ENCODE data around the gene ENOPH1. TPM values are rescaled to one million over a fixed set of nuclear protein-coding genes. Genes with fewer than 3 reads are reported as not detected.
"Not testable (repeated sequence)": the region's sequence is repeated elsewhere in the genome, so short reads cannot be mapped to it uniquely, and the experiment has no call there.

The ENOPH1 gene
- total RNA-seq, 3 donors from 2014 or later (not counting 1 experiment from before 2014, with no cell fraction given): 21.0 to 26.1 (median 25.0) TPM

DNA sequence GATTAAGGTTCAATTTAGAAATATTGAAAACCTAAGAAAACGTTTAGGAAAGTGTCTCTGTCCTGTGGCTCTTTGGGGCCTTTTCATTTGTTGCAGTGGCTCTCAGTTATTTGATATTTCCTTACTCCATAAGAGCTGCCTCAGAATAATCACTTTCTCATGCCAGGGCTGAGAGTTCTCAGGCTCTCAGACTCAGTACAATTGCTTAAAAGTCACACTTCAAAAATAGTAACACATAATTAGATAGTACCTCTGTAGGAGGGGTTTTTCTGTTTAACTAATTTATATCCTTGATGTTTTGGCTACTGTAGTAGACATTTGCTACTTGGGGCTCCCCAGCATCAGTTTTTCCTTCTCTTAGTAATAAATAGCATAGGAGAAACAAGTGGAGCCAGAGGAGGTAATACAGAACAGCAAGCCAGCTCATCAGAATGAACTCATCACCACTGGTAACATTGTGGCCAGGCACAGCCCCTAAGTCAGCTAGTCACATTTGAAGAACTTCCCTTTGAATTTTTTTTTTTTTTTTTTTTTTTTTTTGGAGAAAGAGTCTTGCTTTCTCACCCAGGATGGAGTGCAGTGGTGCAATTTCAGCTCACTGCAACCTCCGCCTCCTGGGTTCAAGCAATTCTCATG is 48.6 kb upstream of the ENOPH1 start:
- ATAC-seq: no peak
- Histone ChIP-seq H3K9me3 (ENCODE audit: control insufficient read depth, insufficient read depth, low read length) (no peaks in the 10 kb centered on the region), H3K36me3 (ENCODE audit: control insufficient read depth, insufficient read depth, low read length) (no peaks in the 10 kb centered on the region), H3K4me3 (ENCODE audit: low read length) (no peak overlapping the region), H3K27ac (ENCODE audit: low read length) (no peak overlapping the region), H3K4me1 (ENCODE audit: control insufficient read depth, insufficient read depth, low read length) (no peaks in the 10 kb centered on the region), H3K27me3 (ENCODE audit: control insufficient read depth, insufficient read depth, low read length) (no peaks in the 10 kb centered on the region)
- Mint-ChIP-seq H3K27me3 (ENCODE audit: low read depth in 2 of 2) (peaks cover 0 to 6% of the 10 kb centered on the region in 2 donors), H3K4me1 (peaks cover 5 to 8% of the 10 kb centered on the region in 2 donors), H3K27ac (no peak overlapping the region), H3K4me3 (no peak overlapping the region), H3K36me3 (no peaks in the 10 kb centered on the region), H3K9me3 (no peaks in the 10 kb centered on the region)
- 100% methylated on average over 2 of the region's 2 CpGs for WGBS (ENCODE audit: insufficient coverage)
- no peak for DNase-seq
- no peak for TF ChIP-seq CTCF (IDR thresholded peaks at IDR 0.05)
- intact Hi-C loops (cut with micrococcal nuclease): no loop called here

GRCh38 chr4:82382751-82383150 is 47.6 kb upstream of the ENOPH1 start:
- H3K36me3 ChIP-seq (ENCODE audit: control insufficient read depth, insufficient read depth, low read length): no peaks in the 10 kb centered on the region
- H3K4me3 ChIP-seq (ENCODE audit: low read length): no peak overlapping the region
- no peak overlapping the region for H3K4me3 Mint-ChIP-seq
- no peak overlapping the region for H3K27ac ChIP-seq (ENCODE audit: low read length)
- ATAC-seq (no peak), DNase-seq (no peak)
- peaks cover 2 to 4% of the 10 kb centered on the region in 2 donors for H3K4me1 Mint-ChIP-seq
- H3K27me3 ChIP-seq (ENCODE audit: control insufficient read depth, insufficient read depth, low read length): no peaks in the 10 kb centered on the region
- H3K27ac Mint-ChIP-seq: no peak overlapping the region
- intact Hi-C loops (cut with micrococcal nuclease): no loop called here
- H3K9me3 ChIP-seq (ENCODE audit: control insufficient read depth, insufficient read depth, low read length): no peaks in the 10 kb centered on the region
- WGBS (ENCODE audit: insufficient coverage): 50% methylated on average over 2 of the region's 2 CpGs
- H3K4me1 ChIP-seq (ENCODE audit: control insufficient read depth, insufficient read depth, low read length): no peaks in the 10 kb centered on the region
- peaks cover 0 to 7% of the 10 kb centered on the region in 2 donors for H3K27me3 Mint-ChIP-seq (ENCODE audit: low read depth in 2 of 2)
- no peak for TF ChIP-seq CTCF (IDR thresholded peaks at IDR 0.05)
- no peaks in the 10 kb centered on the region for H3K9me3 Mint-ChIP-seq
- no peaks in the 10 kb centered on the region for H3K36me3 Mint-ChIP-seq

DNA sequence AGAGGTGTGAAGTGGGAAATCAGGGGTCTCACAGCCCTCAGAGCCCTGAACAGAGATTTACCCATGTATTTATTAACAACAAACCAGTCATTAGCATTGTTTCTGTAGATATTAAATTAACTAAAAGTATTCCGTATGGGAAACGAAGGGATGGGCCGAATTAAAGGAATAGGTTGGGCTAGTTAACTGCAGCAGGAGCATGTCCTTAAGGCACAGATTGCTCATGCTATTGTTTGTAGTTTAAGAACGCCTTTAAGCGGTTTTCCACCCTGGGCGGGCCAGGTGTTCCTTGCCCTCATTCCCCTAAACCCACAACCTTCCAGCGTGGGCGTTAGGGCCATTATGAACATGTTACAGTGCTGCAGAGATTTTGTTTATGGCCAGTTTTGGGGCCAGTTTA is 44.1 kb upstream of the ENOPH1 start:
- DNase-seq; H3K36me3 ChIP-seq (ENCODE audit: control insufficient read depth, insufficient read depth, low read length); H3K27ac Mint-ChIP-seq; H3K4me3 ChIP-seq (ENCODE audit: low read length); H3K9me3 ChIP-seq (ENCODE audit: control insufficient read depth, insufficient read depth, low read length); H3K4me3 Mint-ChIP-seq; H3K27ac ChIP-seq (ENCODE audit: low read length); H3K27me3 Mint-ChIP-seq (ENCODE audit: low read depth in 2 of 2); ATAC-seq; H3K4me1 ChIP-seq (ENCODE audit: control insufficient read depth, insufficient read depth, low read length); H3K9me3 Mint-ChIP-seq; intact Hi-C loops (cut with micrococcal nuclease); H3K36me3 Mint-ChIP-seq; H3K27me3 ChIP-seq (ENCODE audit: control insufficient read depth, insufficient read depth, low read length); H3K4me1 Mint-ChIP-seq: not testable (repeated sequence)
- 97% methylated on average over 3 of the region's 8 CpGs for WGBS (ENCODE audit: insufficient coverage)

- Histone ChIP-seq H3K9me3 (ENCODE audit: control insufficient read depth, insufficient read depth, low read length) (no peaks in the 10 kb centered on the region), H3K27me3 (ENCODE audit: control insufficient read depth, insufficient read depth, low read length) (no peaks in the 10 kb centered on the region), H3K4me3 (ENCODE audit: low read length) (no peak overlapping the region), H3K4me1 (ENCODE audit: control insufficient read depth, insufficient read depth, low read length) (no peaks in the 10 kb centered on the region), H3K27ac (ENCODE audit: low read length) (no peak overlapping the region), H3K36me3 (ENCODE audit: control insufficient read depth, insufficient read depth, low read length) (no peaks in the 10 kb centered on the region)
- Mint-ChIP-seq H3K36me3 (no peaks in the 10 kb centered on the region), H3K4me1 (no peaks in the 10 kb centered on the region), H3K27me3 (ENCODE audit: low read depth in 2 of 2) (peaks cover 0 to 7% of the 10 kb centered on the region in 2 donors), H3K9me3 (no peaks in the 10 kb centered on the region), H3K27ac (no peak overlapping the region), H3K4me3 (no peak overlapping the region)
- ATAC-seq (no peak), DNase-seq (no peak)
- no peak for TF ChIP-seq CTCF (IDR thresholded peaks at IDR 0.05)
- 83% methylated on average over 1 of the region's 1 CpG for WGBS (ENCODE audit: insufficient coverage)
- intact Hi-C loops (cut with micrococcal nuclease): no loop called here
Observed at GRCh38 chr4:82388405-82388804, 42.0 kb upstream of the ENOPH1 start.

GRCh38 chr4:82390061-82390460 is 40.3 kb upstream of the ENOPH1 start:
- H3K4me3 Mint-ChIP-seq; H3K9me3 Mint-ChIP-seq; DNase-seq; ATAC-seq; H3K4me1 ChIP-seq (ENCODE audit: control insufficient read depth, insufficient read depth, low read length); H3K36me3 Mint-ChIP-seq; H3K9me3 ChIP-seq (ENCODE audit: control insufficient read depth, insufficient read depth, low read length); H3K27ac Mint-ChIP-seq; H3K4me3 ChIP-seq (ENCODE audit: low read length); H3K27me3 ChIP-seq (ENCODE audit: control insufficient read depth, insufficient read depth, low read length); H3K27me3 Mint-ChIP-seq (ENCODE audit: low read depth in 2 of 2); H3K4me1 Mint-ChIP-seq; intact Hi-C loops (cut with micrococcal nuclease); H3K27ac ChIP-seq (ENCODE audit: low read length); H3K36me3 ChIP-seq (ENCODE audit: control insufficient read depth, insufficient read depth, low read length): not testable (repeated sequence)
- 93% methylated on average over 9 of the region's 9 CpGs for WGBS (ENCODE audit: insufficient coverage)
